NT2/D1 (cell line): ENCODE measurements around the gene HOXA10.

Experiments
- SUZ12 ChIP-seq: IDR thresholded peaks from 2 replicates; pipeline ENCODE4 v1.6.1; 2011; ENCODE audit not compliant: insufficient read length, insufficient read depth; ENCODE audit errors: extremely low read depth
- ZNF274 ChIP-seq: IDR thresholded peaks from 2 replicates; pipeline ENCODE4 v1.6.1; 2011; ENCODE audit warnings: mild to moderate bottlenecking, low read depth, low read length

- TF ChIP-seq ZNF274 (no peak), SUZ12 (no peak)
These were observed 16.3 kb downstream of the HOXA10 start for GRCh38 chr7:27157702-27158431.
